LNCAP (cell line): Measurements from ENCODE around the gene TACC2.

Source experiments
- TF ChIP-seq, protein P1 (sequence below): fragments of 450-650 bp; IDR thresholded peaks from 2 replicates; pipeline ENCODE4 v1.5.1; 2017; ENCODE audit warnings: mild to moderate bottlenecking

The TACC2 gene

DNA sequence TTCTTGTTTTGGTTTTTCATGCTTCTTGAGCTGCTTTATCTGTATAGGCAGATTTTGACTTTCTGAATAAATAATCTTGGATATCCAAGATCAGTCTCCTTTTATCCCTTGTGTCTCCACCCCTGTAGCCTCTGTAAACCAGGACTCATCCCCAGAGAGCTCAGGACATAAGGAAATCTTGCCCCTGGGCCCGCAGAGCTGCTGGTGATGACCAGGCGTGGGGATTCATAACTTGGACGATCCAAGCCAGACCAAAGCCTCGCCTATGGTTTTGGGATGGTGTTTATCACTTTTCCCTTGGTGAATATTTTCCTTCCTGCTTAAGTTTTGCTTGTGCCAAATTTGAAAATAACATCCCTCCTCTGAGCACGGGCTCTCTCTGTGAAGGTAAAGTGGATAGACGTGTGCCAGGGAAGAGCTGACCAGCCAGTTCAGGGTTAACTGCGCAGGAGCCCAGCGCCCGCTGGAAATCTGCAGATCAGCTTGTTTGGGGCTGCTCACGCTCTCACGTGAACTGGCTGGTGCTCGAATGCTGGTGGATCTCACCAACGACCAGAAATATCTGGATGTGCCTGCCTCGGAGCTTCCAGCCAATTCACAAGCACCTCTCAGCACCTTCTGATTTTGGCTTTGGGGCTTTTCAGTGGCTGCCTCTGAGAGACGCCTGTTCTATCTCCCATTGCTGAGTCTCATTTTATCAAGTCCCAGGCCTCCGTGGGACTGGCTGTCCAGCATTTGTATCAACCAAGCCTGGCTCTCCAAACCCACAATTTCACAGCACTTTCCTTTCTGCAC is 150.1 kb downstream of the TACC2 start:
- TF ChIP-seq, protein P1, sequence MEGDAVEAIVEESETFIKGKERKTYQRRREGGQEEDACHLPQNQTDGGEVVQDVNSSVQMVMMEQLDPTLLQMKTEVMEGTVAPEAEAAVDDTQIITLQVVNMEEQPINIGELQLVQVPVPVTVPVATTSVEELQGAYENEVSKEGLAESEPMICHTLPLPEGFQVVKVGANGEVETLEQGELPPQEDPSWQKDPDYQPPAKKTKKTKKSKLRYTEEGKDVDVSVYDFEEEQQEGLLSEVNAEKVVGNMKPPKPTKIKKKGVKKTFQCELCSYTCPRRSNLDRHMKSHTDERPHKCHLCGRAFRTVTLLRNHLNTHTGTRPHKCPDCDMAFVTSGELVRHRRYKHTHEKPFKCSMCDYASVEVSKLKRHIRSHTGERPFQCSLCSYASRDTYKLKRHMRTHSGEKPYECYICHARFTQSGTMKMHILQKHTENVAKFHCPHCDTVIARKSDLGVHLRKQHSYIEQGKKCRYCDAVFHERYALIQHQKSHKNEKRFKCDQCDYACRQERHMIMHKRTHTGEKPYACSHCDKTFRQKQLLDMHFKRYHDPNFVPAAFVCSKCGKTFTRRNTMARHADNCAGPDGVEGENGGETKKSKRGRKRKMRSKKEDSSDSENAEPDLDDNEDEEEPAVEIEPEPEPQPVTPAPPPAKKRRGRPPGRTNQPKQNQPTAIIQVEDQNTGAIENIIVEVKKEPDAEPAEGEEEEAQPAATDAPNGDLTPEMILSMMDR, result no peak

GRCh38 chr10:122139627-122140170 is 150.7 kb downstream of the TACC2 start:
- TF ChIP-seq, protein P1, result no peak

DNA sequence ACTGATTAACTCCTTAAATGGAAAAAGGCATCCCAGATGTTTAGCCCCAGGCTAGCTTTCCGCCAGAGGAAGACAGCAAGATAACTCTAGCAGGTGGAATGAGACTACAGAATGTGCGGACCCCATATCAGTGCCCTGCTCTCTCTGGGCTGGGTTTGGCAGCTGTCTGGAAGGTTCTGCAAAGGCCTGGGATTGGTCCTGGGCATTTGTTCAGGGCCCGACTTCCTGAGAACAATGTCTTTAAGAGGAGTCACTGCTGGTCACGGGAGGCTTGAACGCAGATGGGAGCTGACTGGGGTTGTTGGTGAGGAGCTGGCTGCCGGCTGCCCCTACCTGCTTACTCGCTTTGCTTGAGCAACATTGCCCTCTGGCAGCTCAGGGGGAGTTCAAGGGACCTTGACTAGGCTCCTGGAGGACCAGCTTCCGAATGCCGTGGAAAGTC is 151.5 kb downstream of the TACC2 start:
- TF ChIP-seq, protein P1, result no peak

GRCh38 chr10:122140941-122141623 is 152.1 kb downstream of the TACC2 start:
- TF ChIP-seq, protein P1, result no peak

GRCh38 chr10:122141821-122142640 is 153.1 kb downstream of the TACC2 start:
- TF ChIP-seq, protein P1, result no peak

GRCh38 chr10:122142641-122143237 is 153.8 kb downstream of the TACC2 start:
- TF ChIP-seq, protein P1, result peak; percentile 99
